ENCODE results near the gene SRI. TPM values are rescaled to one million over a fixed set of nuclear protein-coding genes. Genes with fewer than 3 reads are reported as not detected.
A peak's percentile ranks its signal among the peaks of the same experiment; 100 is the strongest.

SRI gene
- total RNA-seq, 1 donor from 2014 or later, result 114 TPM

GRCh38 chr7:88191911-88192310, 27.9 kb downstream of the SRI start:
- no peak for FAIRE-seq

GRCh38 chr7:88185650-88186049, 34.2 kb downstream of the SRI start:
- no peak for DNase-seq (ENCODE audit: low read depth)
- Histone ChIP-seq H3K4me3 (ENCODE audit: low read depth, low read length) (no peak overlapping the region), H3K36me3 (ENCODE audit: control insufficient read depth, insufficient read depth, low read length) (no peaks in the 10 kb centered on the region), H3K27me3 (ENCODE audit: control insufficient read depth, insufficient read depth, low read length) (no peaks in the 10 kb centered on the region)
- FAIRE-seq, result no peak
- TF ChIP-seq CTCF (IDR thresholded peaks at IDR 0.05; ENCODE audit: insufficient read depth, low read length, severe bottlenecking), result no peak

More at GRCh38 chr7:88191911-88192310, 27.9 kb downstream of the SRI start:
- Histone ChIP-seq H3K4me3 (ENCODE audit: low read depth, low read length) (no peak overlapping the region), H3K36me3 (ENCODE audit: control insufficient read depth, insufficient read depth, low read length) (no peaks in the 10 kb centered on the region), H3K27me3 (ENCODE audit: control insufficient read depth, insufficient read depth, low read length) (no peaks in the 10 kb centered on the region)
- no peak for TF ChIP-seq CTCF (IDR thresholded peaks at IDR 0.05; ENCODE audit: insufficient read depth, low read length, severe bottlenecking)
- no peak for DNase-seq (ENCODE audit: low read depth)

GRCh38 chr7:88184848-88185304, 35.0 kb downstream of the SRI start:
- TF ChIP-seq CTCF (IDR thresholded peaks at IDR 0.05; ENCODE audit: insufficient read depth, low read length, severe bottlenecking), result no peak
- no peaks in the 10 kb centered on the region for H3K27me3 ChIP-seq (ENCODE audit: control insufficient read depth, insufficient read depth, low read length)
- H3K36me3 ChIP-seq (ENCODE audit: control insufficient read depth, insufficient read depth, low read length), result no peaks in the 10 kb centered on the region
- FAIRE-seq, result no peak
- DNase-seq (ENCODE audit: low read depth), result peak; percentile 62
- no peak overlapping the region for H3K4me3 ChIP-seq (ENCODE audit: low read depth, low read length)

- FAIRE-seq, result no peak
- no peak for TF ChIP-seq CTCF (IDR thresholded peaks at IDR 0.05; ENCODE audit: insufficient read depth, low read length, severe bottlenecking)
- H3K27me3 ChIP-seq (ENCODE audit: control insufficient read depth, insufficient read depth, low read length), result no peaks in the 10 kb centered on the region
- H3K4me3 ChIP-seq (ENCODE audit: low read depth, low read length), result no peak overlapping the region
- DNase-seq (ENCODE audit: low read depth), result peak; percentile 61
- no peaks in the 10 kb centered on the region for H3K36me3 ChIP-seq (ENCODE audit: control insufficient read depth, insufficient read depth, low read length)
Measured at GRCh38 chr7:88183051-88183450, 36.8 kb downstream of the SRI start.

GRCh38 chr7:88176190-88176589, 43.6 kb downstream of the SRI start:
- no peak for TF ChIP-seq CTCF (IDR thresholded peaks at IDR 0.05; ENCODE audit: insufficient read depth, low read length, severe bottlenecking)
- FAIRE-seq, result no peak
- no peak for DNase-seq (ENCODE audit: low read depth)
- no peaks in the 10 kb centered on the region for H3K27me3 ChIP-seq (ENCODE audit: control insufficient read depth, insufficient read depth, low read length)
- no peaks in the 10 kb centered on the region for H3K36me3 ChIP-seq (ENCODE audit: control insufficient read depth, insufficient read depth, low read length)
- no peak overlapping the region for H3K4me3 ChIP-seq (ENCODE audit: low read depth, low read length)

GRCh38 chr7:88172842-88173241, 47.0 kb downstream of the SRI start:
- FAIRE-seq, result no peak
- Histone ChIP-seq H3K36me3 (ENCODE audit: control insufficient read depth, insufficient read depth, low read length) (no peaks in the 10 kb centered on the region), H3K27me3 (ENCODE audit: control insufficient read depth, insufficient read depth, low read length) (no peaks in the 10 kb centered on the region), H3K4me3 (ENCODE audit: low read depth, low read length) (no peak overlapping the region)
- TF ChIP-seq CTCF (IDR thresholded peaks at IDR 0.05; ENCODE audit: insufficient read depth, low read length, severe bottlenecking), result no peak
- no peak for DNase-seq (ENCODE audit: low read depth)

Measured in bronchial epithelial cell (primary cell).